Cardiac septum (tissue), 1 donor: ENCODE data around the gene PABPC1L. TPM values are rescaled to one million over a fixed set of nuclear protein-coding genes. Genes with fewer than 3 reads are reported as not detected.

ENCODE experiments used
- DNase-seq: peaks from one replicate; pipeline ENCODE4 v3.0.0-alpha.2; 2020; ENCODE audit warnings: low spot score
- intact Hi-C: fragments of 100-400 bp; cut with DNase I; formaldehyde crosslinking; loops from one replicate; pipeline ENCODE4 v1.14.0; 2022
- total RNA-seq: library from RNA; stranded (reverse); fragmentation: NEBNext Ultra II Directional; extraction: Animal tissue kit (Norgen Biotek cat#: 25700); gene quantifications from one replicate; pipeline ENCODE4 v1.2.1, GENCODE V29; 2021
- donor health status: DM: no; HTN: no; CAD: no.

The PABPC1L gene
- total RNA-seq, 1 donor from 2014 or later: 4.7 TPM

DNA sequence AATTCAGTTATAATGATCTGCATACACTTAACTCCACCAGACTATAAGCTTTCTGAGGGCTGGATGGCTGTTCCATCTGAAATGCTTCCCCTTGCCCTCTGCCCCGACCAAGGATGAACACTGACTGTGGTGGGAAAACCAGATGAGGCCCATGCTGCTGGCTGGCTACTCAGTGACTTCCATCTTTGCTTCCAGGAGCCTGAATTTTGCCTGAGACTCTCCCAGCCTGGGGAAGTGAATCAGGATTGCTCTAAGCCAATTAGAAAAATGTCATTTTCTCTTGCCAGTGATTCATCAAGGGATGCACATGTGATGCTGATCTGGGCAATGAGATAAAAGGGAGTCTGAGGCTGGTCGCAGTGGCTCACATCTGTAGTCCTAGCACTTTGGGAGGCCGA, 52.0 kb downstream of the PABPC1L start:
- intact Hi-C loops: no loop called here
- DNase-seq: no peak

DNA sequence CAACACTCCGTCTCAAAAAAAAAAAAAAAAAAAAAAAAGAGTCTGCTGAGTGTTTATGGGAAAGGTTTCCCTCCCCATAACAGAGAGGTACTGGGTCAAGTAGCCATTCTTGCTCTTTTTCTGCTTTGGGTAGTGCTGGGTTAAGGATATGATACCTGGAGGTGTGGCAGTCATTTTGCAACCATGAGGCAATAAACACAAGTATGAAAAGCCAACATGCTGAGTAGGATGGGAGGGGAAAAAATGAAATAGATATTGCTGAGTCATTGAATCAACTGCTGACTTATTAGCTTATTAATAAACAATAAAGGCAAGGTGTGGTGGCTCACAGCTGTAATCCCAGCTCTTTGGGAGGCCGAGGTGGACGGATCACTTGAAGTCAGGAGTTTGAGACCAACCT, 52.6 kb downstream of the PABPC1L start:
- intact Hi-C loops: no loop called here
- no peak for DNase-seq

DNA sequence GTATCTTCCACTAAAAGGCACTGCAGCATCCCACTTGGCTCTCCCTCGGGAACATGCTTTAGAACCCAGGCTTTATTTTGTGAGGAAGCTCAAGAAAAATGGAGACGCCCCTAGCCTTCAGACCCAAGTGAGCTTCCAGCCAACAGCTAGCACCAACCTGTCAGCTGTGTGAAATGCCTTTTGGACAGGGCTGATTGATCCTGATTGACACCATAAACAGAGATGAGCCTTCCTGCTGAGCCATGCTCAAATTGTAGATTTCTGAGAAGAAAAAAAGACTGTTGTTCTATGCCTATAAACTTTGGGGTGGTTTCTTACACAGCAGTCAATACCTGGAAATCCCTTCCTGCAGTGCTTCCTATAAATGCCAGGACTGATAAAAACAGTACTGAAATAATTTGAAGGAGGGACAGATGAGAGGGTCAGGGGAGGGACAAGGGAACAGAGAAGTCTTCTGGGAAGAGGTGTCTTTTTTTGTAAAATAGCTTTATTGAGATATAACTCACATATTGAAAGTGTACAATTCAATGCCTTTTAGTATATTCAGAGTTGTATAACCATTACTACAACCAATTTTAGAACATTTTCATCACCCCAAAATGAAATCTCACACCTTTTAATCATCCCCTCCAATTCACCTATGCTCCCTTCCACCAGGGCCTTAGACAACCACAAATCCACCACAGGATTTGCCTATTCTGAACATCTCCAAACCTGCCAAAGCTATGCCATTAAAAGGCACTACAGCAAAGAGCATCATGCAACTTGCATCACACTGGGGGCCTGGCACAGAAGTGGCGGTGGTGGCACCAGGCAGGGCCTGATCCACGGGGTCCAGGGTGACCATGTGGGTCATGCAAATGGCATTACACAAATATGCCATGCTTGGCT, 53.7 kb downstream of the PABPC1L start:
- intact Hi-C loops: no loop called here
- DNase-seq: no peak

DNA sequence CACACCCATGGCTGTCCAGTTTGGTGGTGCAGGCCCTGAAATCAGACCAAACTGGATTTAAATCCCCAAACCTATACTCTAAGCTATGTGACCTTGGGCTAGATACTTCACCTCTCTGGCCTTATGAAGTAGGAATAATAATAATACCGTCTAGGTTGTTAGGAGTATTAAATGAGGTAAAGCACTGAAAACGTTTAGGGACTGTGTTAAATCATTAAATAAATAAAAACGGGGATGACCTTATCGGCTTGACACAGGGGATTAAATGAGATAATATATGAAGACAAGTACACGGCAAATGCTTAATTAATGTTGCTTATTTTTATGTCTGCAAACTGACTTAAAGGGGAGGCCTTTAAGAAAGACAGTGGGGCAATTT, 55.8 kb downstream of the PABPC1L start:
- intact Hi-C loops: no loop called here
- DNase-seq: no peak

DNA sequence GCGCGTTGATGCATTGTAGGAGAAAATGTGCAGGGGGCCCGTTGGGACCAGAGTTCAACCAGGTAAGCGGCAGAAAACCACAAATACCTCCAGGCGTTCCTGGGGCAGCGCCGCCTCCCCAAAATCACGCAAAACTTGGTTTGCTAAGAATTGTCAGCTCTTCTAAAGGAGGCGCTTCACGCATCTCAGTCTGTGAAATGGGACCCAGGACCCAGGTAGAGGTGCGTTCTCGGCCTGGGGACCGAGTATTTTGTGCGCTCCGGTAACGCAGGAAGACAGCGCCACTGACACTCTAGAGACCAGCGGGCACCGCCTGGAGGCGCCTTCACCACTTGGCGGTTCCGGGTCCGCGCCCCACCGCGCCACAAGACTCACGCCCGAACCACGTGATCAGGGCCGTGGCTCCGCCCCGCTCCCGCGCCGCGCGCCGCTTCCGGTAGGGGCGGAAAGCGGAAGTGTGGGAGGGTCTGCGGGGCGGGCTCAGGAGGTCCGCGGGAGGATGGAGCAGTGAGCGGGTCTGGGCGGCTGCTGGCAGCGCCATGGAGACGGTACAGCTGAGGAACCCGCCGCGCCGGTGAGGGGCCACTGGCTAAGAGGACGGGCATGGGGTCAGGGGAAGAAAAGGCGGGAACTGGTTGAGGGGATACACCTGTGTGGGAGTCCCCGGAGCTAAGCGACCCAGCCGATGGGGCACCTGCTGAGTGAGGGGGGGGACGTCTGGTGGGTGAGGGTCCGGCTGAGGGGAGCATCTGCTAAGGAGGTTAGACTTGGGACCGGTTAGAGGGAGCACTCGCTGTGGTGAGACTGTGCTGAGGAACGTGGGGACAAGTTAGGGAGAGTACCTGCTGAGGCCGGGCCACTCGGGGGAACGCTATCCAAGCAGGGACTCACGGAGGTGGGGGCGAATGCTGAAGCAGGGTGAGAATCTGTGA, 56.4 kb downstream of the PABPC1L start, which contains the start of gene STK4:
STK4 (plus strand) TSS at position 483 of the 932 bp plus-strand sequence; CDS start at position 540, 57 bp downstream.
- intact Hi-C loops: no loop called here
- peak; percentile 97 for DNase-seq

DNA sequence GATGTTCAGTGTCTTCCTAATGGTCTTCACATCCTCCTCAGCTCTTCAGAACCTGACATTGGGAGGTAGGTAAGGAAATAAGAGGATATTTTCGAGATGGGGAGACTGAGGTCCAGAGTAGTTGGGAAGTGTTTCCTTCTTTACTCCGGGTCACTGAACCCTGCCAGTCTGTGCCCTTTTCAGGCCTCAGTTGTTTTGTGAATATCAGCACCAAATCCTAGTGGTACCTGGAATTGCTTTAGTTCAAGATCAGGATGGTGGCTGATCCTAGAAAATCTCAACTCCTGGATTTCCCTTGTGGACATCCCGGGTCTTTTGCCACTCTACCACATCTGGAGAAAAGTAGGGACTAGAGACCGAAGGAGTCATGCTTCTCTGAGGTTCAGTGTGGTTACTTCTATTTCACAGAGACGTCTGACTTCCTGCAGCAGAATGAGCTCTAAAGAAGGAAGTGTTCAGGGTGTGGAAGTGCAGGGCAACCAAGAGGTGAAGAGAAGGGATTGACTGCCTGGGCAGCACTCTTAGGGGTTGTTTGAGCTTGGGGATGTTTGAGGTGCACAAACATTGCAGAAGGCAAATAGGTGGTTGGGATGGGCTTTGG, 57.4 kb downstream of the PABPC1L start:
- no peak for DNase-seq
- intact Hi-C loops: no loop called here

DNA sequence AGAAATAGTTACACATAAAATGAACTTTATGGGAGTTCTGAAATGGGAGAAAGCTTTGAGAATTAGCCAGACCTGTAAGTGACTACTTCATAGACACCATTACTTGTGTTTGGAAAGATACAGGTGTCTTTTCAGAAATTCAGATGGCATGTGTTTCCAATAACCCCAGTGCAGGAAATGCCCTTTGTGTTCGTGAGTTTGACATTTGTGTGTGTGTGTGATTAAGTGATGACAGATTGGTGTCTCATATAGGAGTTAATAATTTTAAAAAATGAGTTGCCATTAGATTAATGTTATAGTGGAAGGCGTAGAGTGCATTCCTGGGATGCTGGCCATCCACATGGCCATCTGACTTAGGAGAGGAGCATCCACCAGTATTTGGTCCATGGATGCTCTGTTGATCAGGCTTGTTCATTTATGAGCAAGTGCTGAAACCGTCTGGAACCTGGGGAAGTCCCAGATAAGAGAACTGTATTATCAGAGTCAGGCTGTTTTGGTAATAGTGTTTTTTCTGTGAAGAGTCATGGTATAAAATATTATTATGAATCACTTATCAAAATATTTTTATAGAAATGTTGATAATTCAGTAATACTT, 59.5 kb downstream of the PABPC1L start:
- intact Hi-C loops: no loop called here
- no peak for DNase-seq

DNA sequence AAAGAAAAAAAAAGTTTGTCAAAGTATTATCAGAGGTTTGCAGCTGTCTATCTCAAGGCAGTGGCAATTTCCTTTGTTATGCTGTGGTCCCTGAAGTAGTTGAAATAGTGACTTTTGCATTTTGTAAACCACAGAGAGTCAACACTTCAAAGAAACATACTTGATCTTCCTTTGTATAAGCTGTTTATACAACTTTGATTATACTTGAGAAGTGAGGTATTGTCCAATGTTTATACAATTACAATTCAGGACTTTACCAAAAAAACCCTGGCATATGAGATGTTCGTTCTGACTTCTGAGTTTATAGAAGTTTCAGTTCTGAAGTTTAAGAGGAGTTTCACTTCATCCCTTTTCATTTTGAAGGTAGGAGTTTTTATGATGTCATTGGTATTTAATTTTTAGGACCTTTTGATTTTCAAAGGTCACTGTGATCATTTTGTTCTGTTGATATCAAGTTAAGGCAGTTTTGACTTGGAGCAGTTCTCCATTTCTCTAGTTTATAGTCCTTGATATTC, 60.4 kb downstream of the PABPC1L start:
- intact Hi-C loops: no loop called here
- DNase-seq: no peak

DNA sequence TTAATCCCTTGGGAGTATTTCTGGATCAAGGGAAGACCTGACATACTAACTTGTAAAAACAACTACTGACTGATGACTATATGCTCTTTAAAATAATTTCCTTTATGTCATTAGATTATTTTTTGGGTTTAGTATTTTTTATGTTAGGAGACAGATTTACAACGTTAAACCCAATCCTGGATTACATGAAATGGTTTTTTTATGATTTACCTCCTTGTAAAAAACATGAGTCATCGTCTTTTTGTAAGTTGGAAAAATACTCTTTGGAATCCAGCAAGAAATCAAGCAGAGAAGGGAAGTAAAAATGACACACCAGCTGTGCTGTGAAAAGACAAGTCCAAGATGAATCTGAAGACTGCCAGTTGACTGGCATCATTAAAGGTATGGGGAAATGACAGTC, 63.2 kb downstream of the PABPC1L start:
- intact Hi-C loops: no loop called here
- DNase-seq: no peak

DNA sequence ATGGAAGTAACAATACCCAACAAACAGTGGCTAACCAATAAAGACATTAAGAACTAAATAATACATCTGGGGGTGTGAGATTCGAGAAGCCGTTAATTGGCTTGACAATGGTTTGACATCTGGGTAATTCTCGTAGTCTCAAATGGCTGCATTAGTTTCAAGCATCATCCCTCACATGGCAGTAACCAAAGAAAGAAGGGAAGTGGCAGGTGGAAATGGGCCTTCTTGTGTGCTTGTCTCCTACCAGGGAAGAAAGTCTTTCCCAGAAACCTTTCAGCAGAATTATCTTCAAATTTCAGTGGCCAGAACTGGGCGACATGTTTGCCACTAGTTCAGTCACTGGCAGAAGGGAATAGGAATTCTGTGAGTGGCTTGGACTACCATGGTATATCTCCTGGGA, 66.8 kb downstream of the PABPC1L start:
- intact Hi-C loops: no loop called here
- DNase-seq: no peak

DNA sequence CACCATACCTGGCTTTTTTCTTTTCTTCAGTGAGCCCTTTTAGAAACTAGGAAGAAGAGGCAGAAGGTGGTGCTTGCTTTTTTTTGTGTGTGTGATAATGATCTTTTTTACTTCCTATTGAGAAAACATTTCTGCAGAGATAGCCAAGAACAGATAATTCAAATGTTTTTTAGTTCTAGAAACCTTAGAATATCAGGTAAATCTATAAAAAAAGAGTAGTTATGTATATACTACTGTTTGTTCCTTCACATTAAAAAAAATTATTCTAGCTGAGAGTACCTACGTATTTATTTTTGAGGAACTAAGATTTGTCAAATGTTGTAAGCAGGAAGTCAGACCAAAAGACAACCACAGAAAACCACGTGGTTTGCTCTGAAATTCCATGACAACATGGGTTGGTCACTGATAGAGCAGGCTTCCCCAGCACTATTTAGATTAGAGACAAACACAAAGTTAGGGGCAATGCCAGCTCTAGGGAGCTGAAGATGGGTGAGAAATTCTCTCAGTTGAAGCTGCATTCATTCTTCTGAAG, 69.3 kb downstream of the PABPC1L start:
- no peak for DNase-seq
- intact Hi-C loops: no loop called here

DNA sequence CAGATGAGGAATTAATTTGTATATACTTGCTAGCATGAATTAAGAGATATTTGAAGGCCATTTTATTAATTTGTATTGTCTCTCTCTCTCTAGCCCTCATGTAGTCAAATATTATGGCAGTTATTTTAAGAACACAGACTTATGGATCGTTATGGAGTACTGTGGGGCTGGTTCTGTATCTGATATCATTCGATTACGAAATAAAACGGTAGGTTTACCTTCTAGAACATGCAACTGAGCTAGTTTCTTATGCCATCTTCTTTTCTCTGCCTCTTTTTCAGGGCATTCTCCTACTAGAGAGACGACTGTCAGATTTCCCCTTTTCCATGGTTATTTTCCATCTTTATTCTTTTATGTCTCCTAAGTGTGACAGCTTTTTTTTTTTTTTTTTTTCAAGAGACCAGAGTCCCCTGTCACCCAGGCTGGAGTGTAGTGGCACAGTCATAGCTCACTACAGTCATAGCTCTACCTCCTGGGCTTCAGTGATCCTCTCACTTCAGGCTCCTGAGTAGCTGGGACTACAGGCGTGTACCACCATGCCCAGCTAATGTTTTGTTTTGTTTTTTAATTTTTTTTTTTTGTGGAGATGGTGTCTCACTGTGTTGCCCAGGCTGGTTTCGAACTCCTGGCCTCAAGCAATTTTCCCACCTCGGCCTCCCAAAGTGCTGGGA, 72.0 kb downstream of the PABPC1L start:
- DNase-seq: no peak
- intact Hi-C loops: no loop called here

DNA sequence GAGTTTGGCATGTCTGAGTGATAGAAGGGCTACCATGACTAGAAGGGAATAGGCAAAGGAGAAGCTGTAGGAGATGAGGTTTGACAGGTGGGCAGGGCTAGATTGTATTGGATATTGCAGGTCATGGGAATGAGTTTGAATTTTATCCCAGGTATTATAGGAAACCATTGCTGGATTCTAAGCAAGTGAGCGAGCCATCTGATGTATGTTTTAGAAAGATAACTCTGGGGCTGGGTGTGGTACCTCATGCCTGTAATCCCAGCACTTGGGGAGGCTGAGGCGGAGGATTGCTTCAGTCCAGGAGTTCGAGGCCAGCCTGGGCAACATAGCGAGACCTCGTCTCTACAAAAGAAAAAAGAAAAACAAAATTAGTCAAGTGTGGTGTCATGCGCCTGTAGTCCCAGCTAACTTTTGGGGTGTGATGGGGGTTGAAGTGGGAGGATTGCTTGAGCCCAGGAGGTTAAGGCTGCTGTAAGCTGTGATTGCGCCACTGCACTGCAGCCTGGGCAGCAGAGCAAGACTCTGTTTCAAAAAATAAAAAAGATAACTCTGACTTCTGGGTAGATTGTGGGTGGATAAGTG, 73.3 kb downstream of the PABPC1L start:
- intact Hi-C loops: no loop called here
- no peak for DNase-seq

DNA sequence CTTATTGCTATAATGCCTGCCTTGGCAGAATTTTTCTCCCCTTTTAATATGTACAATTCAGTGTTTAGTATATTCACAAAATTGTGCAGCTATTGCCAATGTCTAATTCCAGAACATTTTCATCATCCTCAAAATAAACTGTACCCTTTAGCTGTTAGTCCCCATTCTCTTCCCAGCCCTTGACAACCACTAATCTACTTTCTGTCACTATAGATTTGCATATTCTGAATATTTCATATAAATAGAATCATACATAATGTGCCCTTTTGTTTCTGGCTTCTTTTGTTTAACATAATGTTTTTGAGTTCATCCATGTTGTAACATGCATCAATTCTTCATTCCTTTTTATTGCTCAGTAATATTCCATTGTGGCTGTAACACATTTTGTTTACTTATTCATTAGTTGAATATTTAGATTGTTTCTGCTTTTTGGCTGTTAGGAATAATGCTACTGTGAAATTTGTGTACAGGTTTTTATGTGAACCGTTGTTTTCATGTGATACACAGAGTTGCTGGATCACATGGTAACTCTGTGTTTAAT, 78.8 kb downstream of the PABPC1L start:
- no peak for DNase-seq
- intact Hi-C loops: no loop called here
